Astrocyte of the spinal cord (primary cell): ENCODE data around the gene ABCA1.

Source experiments
- DNase-seq: peaks from one replicate; pipeline ENCODE4 v3.0.0; 2011; ENCODE audit warnings: low read depth, low spot score
- H3K4me3 ChIP-seq: 2 replicates; pipeline ENCODE4 v1.5.1; 2011; ENCODE audit warnings: low read depth, mild to moderate bottlenecking, low read length, moderate library complexity
- CTCF ChIP-seq: IDR thresholded peaks from 2 replicates; pipeline ENCODE4 v1.5.1; 2012; ENCODE audit warnings: low read depth, mild to moderate bottlenecking, low read length, inconsistent platforms
- in situ Hi-C: cut with HindIII; loops from 2 replicates; pipeline ENCODE4 v1.10.0; 2017; ENCODE audit warnings: low sequenced_read_pairs

ABCA1 gene

GRCh38 chr9:104868687-104869404 lies 59.1 kb downstream of the ABCA1 start:
- peak; percentile 89 for DNase-seq
- no peak for TF ChIP-seq CTCF
- H3K4me3 ChIP-seq, result no peak overlapping the region
- in situ Hi-C loops, result no loop called here

- in situ Hi-C loops, result no loop called here
- DNase-seq, result no peak
- H3K4me3 ChIP-seq, result no peak overlapping the region
- TF ChIP-seq CTCF, result no peak
These were observed 59.7 kb downstream of the ABCA1 start for GRCh38 chr9:104868303-104868686.

DNA sequence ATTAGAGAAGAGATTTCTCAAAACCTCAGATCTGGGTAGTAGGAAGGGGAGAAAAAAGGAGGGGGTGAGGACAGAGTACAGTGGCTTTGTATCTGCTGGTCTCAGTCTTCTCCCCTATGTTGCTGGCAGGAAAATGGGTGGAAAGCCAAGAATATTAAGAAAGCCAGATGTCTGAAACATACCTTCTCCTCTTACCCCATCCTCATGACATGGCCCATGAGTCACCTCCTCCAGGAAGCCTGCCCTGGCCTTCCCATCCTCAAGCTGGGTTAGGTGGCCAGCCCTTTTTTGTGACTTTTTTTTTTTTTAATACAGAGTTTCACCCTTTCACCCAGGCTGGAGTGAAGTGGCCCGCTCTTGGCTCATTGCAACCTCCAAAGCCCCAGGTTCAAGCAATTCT lies 61.8 kb downstream of the ABCA1 start:
- H3K4me3 ChIP-seq, result no peak overlapping the region
- no peak for TF ChIP-seq CTCF
- in situ Hi-C loops, result no loop called here
- peak; percentile 35 for DNase-seq

GRCh38 chr9:104864675-104865104 lies 63.3 kb downstream of the ABCA1 start:
- in situ Hi-C loops, result no loop called here
- TF ChIP-seq CTCF, result no peak
- DNase-seq, result peak; percentile 78
- H3K4me3 ChIP-seq, result no peak overlapping the region

DNA sequence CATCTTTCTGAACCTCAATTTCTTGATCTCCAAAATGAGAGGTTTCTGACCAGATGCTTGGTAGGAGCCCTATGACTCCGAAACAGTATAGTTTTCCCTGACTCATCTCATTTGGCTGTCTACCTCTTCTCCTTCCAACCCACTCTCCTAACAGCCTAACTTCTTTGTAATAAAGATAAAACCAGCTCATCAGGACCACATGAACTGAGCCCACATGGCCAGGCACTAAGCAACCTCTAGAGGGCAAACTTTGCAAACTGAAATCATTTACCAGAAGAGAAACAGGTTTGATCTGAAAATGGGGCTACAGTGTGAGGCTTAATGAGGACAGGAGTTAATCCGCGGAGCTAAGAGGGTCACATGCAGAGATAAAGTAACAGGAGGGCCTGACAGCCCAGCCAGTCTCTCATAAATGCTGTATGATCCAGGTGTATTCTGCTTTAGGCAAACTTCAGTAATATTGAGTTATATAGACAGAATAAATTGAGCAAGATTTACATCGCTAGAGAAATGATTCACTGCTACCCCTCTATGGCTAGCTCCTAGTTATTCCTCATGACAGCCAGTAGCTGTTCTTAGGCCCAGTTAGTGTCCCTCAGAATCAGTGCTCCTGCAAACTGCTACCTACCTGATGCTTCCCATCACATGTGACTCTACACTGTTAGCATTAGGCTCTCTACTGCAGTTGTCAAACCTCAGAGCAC lies 64.6 kb downstream of the ABCA1 start:
- DNase-seq, result peak; percentile 83
- in situ Hi-C loops, result no loop called here
- H3K4me3 ChIP-seq, result no peak overlapping the region
- peak; percentile 90 for TF ChIP-seq CTCF

GRCh38 chr9:104861397-104861796 lies 66.6 kb downstream of the ABCA1 start:
- DNase-seq, result no peak
- in situ Hi-C loops, result no loop called here

More at GRCh38 chr9:104861397-104861796, 66.6 kb downstream of the ABCA1 start:
- no peak for TF ChIP-seq CTCF
- H3K4me3 ChIP-seq, result no peak overlapping the region
